HUES48 (cell line): ENCODE results near the gene PTPRD.
A peak's percentile ranks its signal among the peaks of the same experiment; 100 is the strongest.

ENCODE experiments used
- H3K27ac ChIP-seq: one replicate; pipeline ENCODE4 v1.7.0; 2013; ENCODE audit warnings: low read depth, low read length, inconsistent platforms
- H3K27me3 ChIP-seq: 2 replicates; pipeline ENCODE4 v1.6.1; 2013; ENCODE audit warnings: mild to moderate bottlenecking, low read length; ENCODE audit not compliant: control insufficient read depth, insufficient read depth
- H3K36me3 ChIP-seq: 2 replicates; pipeline ENCODE4 v1.6.1; 2013; ENCODE audit warnings: low read length; ENCODE audit not compliant: control insufficient read depth, insufficient read depth
- H3K4me1 ChIP-seq: 2 replicates; pipeline ENCODE4 v1.6.1; 2013; ENCODE audit warnings: mild to moderate bottlenecking, low read length; ENCODE audit not compliant: control insufficient read depth, insufficient read depth
- H3K4me3 ChIP-seq: 2 replicates; pipeline ENCODE4 v1.5.1; 2013; ENCODE audit warnings: mild to moderate bottlenecking, low read depth, low read length
- H3K9ac ChIP-seq: 2 replicates; pipeline ENCODE4 v1.6.1; 2013; ENCODE audit warnings: mild to moderate bottlenecking, low read depth, low read length, moderate library complexity
- H3K9me3 ChIP-seq: 2 replicates; pipeline ENCODE4 v1.6.1; 2013; ENCODE audit warnings: low read length; ENCODE audit not compliant: control insufficient read depth, insufficient read depth

Gene PTPRD

GRCh38 chr9:8576741-8577140, 2036.1 kb downstream of the PTPRD start:
- Histone ChIP-seq H3K4me3 (no peak overlapping the region), H3K27ac (no peak overlapping the region), H3K9me3 (no peaks in the 10 kb centered on the region), H3K4me1 (no peaks in the 10 kb centered on the region), H3K27me3 (no peaks in the 10 kb centered on the region), H3K36me3 (no peaks in the 10 kb centered on the region), H3K9ac (no peak overlapping the region)

- H3K4me3 ChIP-seq: no peak overlapping the region
- H3K9me3 ChIP-seq: no peaks in the 10 kb centered on the region
- H3K9ac ChIP-seq: no peak overlapping the region
- H3K27ac ChIP-seq: no peak overlapping the region
- no peaks in the 10 kb centered on the region for H3K4me1 ChIP-seq
- H3K36me3 ChIP-seq: no peaks in the 10 kb centered on the region
- H3K27me3 ChIP-seq: no peaks in the 10 kb centered on the region
These were observed 2038.0 kb downstream of the PTPRD start for GRCh38 chr9:8574846-8575245.

- Histone ChIP-seq H3K27ac (no peak overlapping the region), H3K9me3 (no peaks in the 10 kb centered on the region), H3K4me3 (no peak overlapping the region), H3K4me1 (no peaks in the 10 kb centered on the region), H3K9ac (no peak overlapping the region), H3K36me3 (no peaks in the 10 kb centered on the region), H3K27me3 (no peaks in the 10 kb centered on the region)
These were observed 2040.6 kb downstream of the PTPRD start for GRCh38 chr9:8572209-8572608.

GRCh38 chr9:8571643-8572042, 2041.2 kb downstream of the PTPRD start:
- Histone ChIP-seq H3K27ac (no peak overlapping the region), H3K27me3 (no peaks in the 10 kb centered on the region), H3K36me3 (no peaks in the 10 kb centered on the region), H3K9me3 (no peaks in the 10 kb centered on the region), H3K4me3 (no peak overlapping the region), H3K9ac (no peak overlapping the region), H3K4me1 (no peaks in the 10 kb centered on the region)

- no peak overlapping the region for H3K9ac ChIP-seq
- no peaks in the 10 kb centered on the region for H3K9me3 ChIP-seq
- no peaks in the 10 kb centered on the region for H3K36me3 ChIP-seq
- H3K4me3 ChIP-seq: no peak overlapping the region
- no peaks in the 10 kb centered on the region for H3K4me1 ChIP-seq
- no peak overlapping the region for H3K27ac ChIP-seq
- no peaks in the 10 kb centered on the region for H3K27me3 ChIP-seq
These were observed 2042.0 kb downstream of the PTPRD start for GRCh38 chr9:8570776-8571175.

GRCh38 chr9:8569823-8570222, 2043.0 kb downstream of the PTPRD start:
- Histone ChIP-seq H3K4me3 (no peak overlapping the region), H3K9ac (no peak overlapping the region), H3K27ac (no peak overlapping the region), H3K27me3 (no peaks in the 10 kb centered on the region), H3K36me3 (no peaks in the 10 kb centered on the region), H3K4me1 (no peaks in the 10 kb centered on the region), H3K9me3 (no peaks in the 10 kb centered on the region)

- H3K4me3 ChIP-seq: no peak overlapping the region
- no peaks in the 10 kb centered on the region for H3K27me3 ChIP-seq
- no peaks in the 10 kb centered on the region for H3K36me3 ChIP-seq
- no peak overlapping the region for H3K9ac ChIP-seq
- H3K27ac ChIP-seq: no peak overlapping the region
- H3K9me3 ChIP-seq: no peaks in the 10 kb centered on the region
- no peaks in the 10 kb centered on the region for H3K4me1 ChIP-seq
These were observed 2044.7 kb downstream of the PTPRD start for GRCh38 chr9:8567963-8568579.

GRCh38 chr9:8564960-8565359, 2047.8 kb downstream of the PTPRD start:
- peaks cover 16% of the 10 kb centered on the region for H3K4me1 ChIP-seq
- H3K9me3 ChIP-seq: no peaks in the 10 kb centered on the region
- no peak overlapping the region for H3K9ac ChIP-seq
- H3K27me3 ChIP-seq: no peaks in the 10 kb centered on the region
- H3K27ac ChIP-seq: no peak overlapping the region
- H3K4me3 ChIP-seq: no peak overlapping the region
- no peaks in the 10 kb centered on the region for H3K36me3 ChIP-seq

GRCh38 chr9:8560560-8561525, 2052.0 kb downstream of the PTPRD start:
- Histone ChIP-seq H3K9me3 (no peaks in the 10 kb centered on the region), H3K4me1 (peaks cover 23% of the 10 kb centered on the region), H3K36me3 (no peaks in the 10 kb centered on the region), H3K27me3 (no peaks in the 10 kb centered on the region), H3K27ac (peak overlapping the region; percentile 81), H3K9ac (no peak overlapping the region), H3K4me3 (no peak overlapping the region)

- Histone ChIP-seq H3K9me3 (no peaks in the 10 kb centered on the region), H3K36me3 (no peaks in the 10 kb centered on the region), H3K4me3 (no peak overlapping the region), H3K4me1 (peaks cover 23% of the 10 kb centered on the region), H3K27ac (no peak overlapping the region), H3K9ac (no peak overlapping the region), H3K27me3 (no peaks in the 10 kb centered on the region)
These were observed 2054.6 kb downstream of the PTPRD start for GRCh38 chr9:8558176-8558575.

- Histone ChIP-seq H3K36me3 (no peaks in the 10 kb centered on the region), H3K4me1 (peaks cover 17% of the 10 kb centered on the region), H3K27ac (no peak overlapping the region), H3K9ac (no peak overlapping the region), H3K4me3 (no peak overlapping the region), H3K9me3 (no peaks in the 10 kb centered on the region), H3K27me3 (no peaks in the 10 kb centered on the region)
These were observed 2056.9 kb downstream of the PTPRD start for GRCh38 chr9:8555762-8556500.
